Islet of Langerhans (tissue), 1 donor: Measurements from ENCODE around the gene WIPF2.

Experiments used
- FAIRE-seq: peaks from one replicate; lab custom pipeline; 2011; peaks lifted over from hg19 to GRCh38; lab: Jason Lieb, UNC

Gene WIPF2

GRCh38 chr17:40326014-40326831 lies 107.1 kb downstream of the WIPF2 start:
- FAIRE-seq, result no peak

GRCh38 chr17:40326832-40327199 lies 107.7 kb downstream of the WIPF2 start:
- FAIRE-seq, result no peak

GRCh38 chr17:40327244-40327729 lies 108.2 kb downstream of the WIPF2 start:
- no peak for FAIRE-seq

- no peak for FAIRE-seq
Observed at GRCh38 chr17:40327735-40328385, 108.8 kb downstream of the WIPF2 start.

- FAIRE-seq, result no peak
Observed at GRCh38 chr17:40328386-40328766, 109.3 kb downstream of the WIPF2 start.

GRCh38 chr17:40329839-40330794 lies 111.0 kb downstream of the WIPF2 start:
- no peak for FAIRE-seq

GRCh38 chr17:40330850-40331470 lies 111.9 kb downstream of the WIPF2 start:
- no peak for FAIRE-seq

GRCh38 chr17:40331743-40332641 lies 112.9 kb downstream of the WIPF2 start:
- no peak for FAIRE-seq
